GM12891 (cell line): Measurements from ENCODE around the gene GGCX.

Experiments used
- PAX5 ChIP-seq: IDR thresholded peaks from 2 replicates; pipeline ENCODE4 v1.6.1; 2011; ENCODE audit warnings: low read length, moderate library complexity, mild to moderate bottlenecking; ENCODE audit not compliant: insufficient read depth, severe bottlenecking
- POLR2A ChIP-seq: IDR thresholded peaks from 2 replicates; pipeline ENCODE4 v1.6.1; 2011; ENCODE audit warnings: low read depth, low read length, control low read depth
- POLR2AphosphoS5 ChIP-seq: IDR thresholded peaks from 2 replicates; pipeline ENCODE4 v1.6.1; 2011; ENCODE audit warnings: low read depth, low read length, control low read depth
- POU2F2 ChIP-seq: IDR thresholded peaks from 2 replicates; pipeline ENCODE4 v1.6.1; 2011; ENCODE audit warnings: low read depth, mild to moderate bottlenecking, control low read depth, low read length, moderate library complexity
- SPI1 ChIP-seq: IDR thresholded peaks from 2 replicates; pipeline ENCODE4 v1.6.1; 2011; ENCODE audit warnings: low read depth, low read length, control low read depth
- TAF1 ChIP-seq: IDR thresholded peaks from 2 replicates; pipeline ENCODE4 v1.6.1; 2011; ENCODE audit warnings: low read depth, low read length, control low read depth

DNA sequence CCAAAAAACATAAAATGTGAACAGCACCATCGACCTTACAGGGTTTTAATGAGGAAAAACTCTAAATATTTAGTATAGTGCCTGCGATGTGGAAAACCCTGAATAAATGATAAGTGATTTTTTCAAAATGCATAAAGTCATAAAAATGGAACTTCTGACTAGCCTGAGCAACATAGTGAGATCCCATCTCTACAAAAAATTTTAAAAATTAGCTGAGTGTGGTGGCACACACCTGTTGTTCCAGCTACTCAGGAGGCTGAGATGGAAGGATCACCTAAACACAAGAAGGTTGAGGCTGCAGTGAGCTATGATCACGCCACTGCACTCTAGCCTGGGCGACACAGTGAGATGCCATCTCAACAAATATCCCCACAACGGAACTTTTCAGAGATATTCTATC lies 4.2 kb downstream of the GGCX start:
- no peak for TF ChIP-seq POLR2A
- TF ChIP-seq POLR2AphosphoS5 = no peak
- TF ChIP-seq SPI1 = no peak
- TF ChIP-seq TAF1 = no peak
- no peak for TF ChIP-seq POU2F2
- TF ChIP-seq PAX5 = no peak
